WTC11 (cell line): ENCODE results near the gene LZTR1. TPM values are rescaled to one million over a fixed set of nuclear protein-coding genes. Genes with fewer than 3 reads are reported as not detected.

Source experiments
- ATAC-seq: fragments of 200-7000 bp; cut with Tn5 transposase; 2 replicates; pipeline ENCODE4 v1.10.0; 2021; ENCODE audit warnings: mild to moderate bottlenecking, moderate library complexity
- CTCF ChIA-PET: fragments of 300-600 bp; sonication (Branson Sonifier 250); formaldehyde crosslinking; loops from one replicate; lab custom pipeline; 2021; ENCODE audit warnings: antibody characterized with exemption; lab: Charles Lee
- POLR2A ChIA-PET: fragments of 350-600 bp; sonication (Branson Sonifier 250); formaldehyde crosslinking; loops from one replicate; lab custom pipeline; 2021; ENCODE audit warnings: antibody characterized with exemption; lab: Charles Lee
- DNase-seq: peaks from one replicate; pipeline ENCODE4 v3.0.0; 2021; ENCODE audit warnings: low spot score
- H3K27ac Mint-ChIP-seq: 2 replicates; pipeline ENCODE4 v1.8.0; 2021; ENCODE audit warnings: mixed read lengths
- H3K27me3 Mint-ChIP-seq: 2 replicates; pipeline ENCODE4 v1.8.0; 2021; ENCODE audit warnings: low read depth, mild to moderate bottlenecking, moderate library complexity, mixed read lengths
- H3K36me3 Mint-ChIP-seq: 2 replicates; pipeline ENCODE4 v1.8.0; 2021; ENCODE audit warnings: mixed read lengths
- H3K4me1 Mint-ChIP-seq: 2 replicates; pipeline ENCODE4 v1.8.0; 2022; ENCODE audit warnings: mixed read lengths
- H3K4me3 Mint-ChIP-seq: 2 replicates; pipeline ENCODE4 v1.8.0; 2021; ENCODE audit warnings: mild to moderate bottlenecking, moderate library complexity, mixed read lengths
- H3K9me3 Mint-ChIP-seq: 2 replicates; pipeline ENCODE4 v1.8.0; 2021; ENCODE audit warnings: mixed read lengths
- CREM ChIP-seq: sonication (generic); formaldehyde crosslinking; IDR thresholded peaks from 2 replicates; pipeline ENCODE4 v1.8.1; 2022; ENCODE audit warnings: mild to moderate bottlenecking, missing genetic modification reagents, moderate library complexity
- CTCF ChIP-seq: fragments of 200-600 bp; IDR thresholded peaks from 2 replicates; pipeline ENCODE4 v1.8.0; 2022; ENCODE audit warnings: antibody characterized with exemption
- ELF4 ChIP-seq: sonication (generic); formaldehyde crosslinking; IDR thresholded peaks from 2 replicates; pipeline ENCODE4 v1.8.1; 2022; ENCODE audit warnings: low read depth, mild to moderate bottlenecking, moderate library complexity, missing genetic modification reagents
- ERG ChIP-seq: fragments of 250-450 bp; sonication (Bioruptor Pico); IDR thresholded peaks from 2 replicates; pipeline ENCODE4 v1.8.0; 2021; ENCODE audit warnings: mild to moderate bottlenecking
- ETV6 ChIP-seq: sonication (generic); formaldehyde crosslinking; IDR thresholded peaks from 2 replicates; pipeline ENCODE4 v1.8.1; 2022; ENCODE audit warnings: mild to moderate bottlenecking, missing genetic modification reagents
- MYBL2 ChIP-seq: sonication (generic); formaldehyde crosslinking; IDR thresholded peaks from 2 replicates; pipeline ENCODE4 v1.8.1; 2023; ENCODE audit warnings: mild to moderate bottlenecking, moderate library complexity, missing genetic modification reagents
- NFYB ChIP-seq: sonication (generic); formaldehyde crosslinking; conservative IDR thresholded peaks from 2 replicates; pipeline ENCODE4 v1.8.0; 2022; ENCODE audit warnings: low read depth, missing genetic modification reagents
- PRDM15 ChIP-seq: sonication (generic); formaldehyde crosslinking; IDR thresholded peaks from 2 replicates; pipeline ENCODE4 v1.8.0; 2022; ENCODE audit warnings: missing genetic modification reagents
- SMAD3 ChIP-seq: sonication (generic); formaldehyde crosslinking; IDR thresholded peaks from 2 replicates; pipeline ENCODE4 v1.8.0; 2022; ENCODE audit warnings: missing genetic modification reagents, mild to moderate bottlenecking, borderline replicate concordance
- ZNF263 ChIP-seq: sonication (generic); formaldehyde crosslinking; IDR thresholded peaks from 2 replicates; pipeline ENCODE4 v1.8.1; 2022; ENCODE audit warnings: low read depth, mild to moderate bottlenecking, moderate library complexity, missing genetic modification reagents
- total RNA-seq: library from RNA; stranded (reverse); gene quantifications from 3 replicates; pipeline ENCODE4 v1.2.3, GENCODE V29; 2021
- TF ChIP-seq, protein P1 (sequence below): sonication (generic); formaldehyde crosslinking; IDR thresholded peaks from 2 replicates; pipeline ENCODE4 v1.8.1; 2022; ENCODE audit warnings: low read depth, mild to moderate bottlenecking, moderate library complexity, missing genetic modification reagents, borderline replicate concordance
- TF ChIP-seq, protein P2 (sequence below): sonication (generic); formaldehyde crosslinking; IDR thresholded peaks from 2 replicates; pipeline ENCODE4 v1.8.1; 2022; ENCODE audit warnings: low read depth, missing genetic modification reagents, borderline replicate concordance
- TF ChIP-seq, protein P3 (sequence below): sonication (generic); formaldehyde crosslinking; IDR thresholded peaks from 2 replicates; pipeline ENCODE4 v1.8.0; 2022; ENCODE audit warnings: mild to moderate bottlenecking, missing genetic modification reagents
- TF ChIP-seq, protein P4 (sequence below): sonication (generic); formaldehyde crosslinking; IDR thresholded peaks from 2 replicates; pipeline ENCODE4 v1.8.0; 2022; ENCODE audit warnings: mild to moderate bottlenecking, missing genetic modification reagents
- TF ChIP-seq, protein P5 (sequence below): fragments of 250-450 bp; sonication (Bioruptor Pico); IDR thresholded peaks from 2 replicates; pipeline ENCODE4 v1.9.0; 2021; ENCODE audit warnings: mild to moderate bottlenecking
- TF ChIP-seq, protein P6 (sequence below): sonication (generic); formaldehyde crosslinking; IDR thresholded peaks from 2 replicates; pipeline ENCODE4 v1.8.1; 2023; ENCODE audit warnings: mild to moderate bottlenecking, missing genetic modification reagents, moderate library complexity

Gene LZTR1
- total RNA-seq, 1 experiment from 2014 or later = 38.3 TPM

DNA sequence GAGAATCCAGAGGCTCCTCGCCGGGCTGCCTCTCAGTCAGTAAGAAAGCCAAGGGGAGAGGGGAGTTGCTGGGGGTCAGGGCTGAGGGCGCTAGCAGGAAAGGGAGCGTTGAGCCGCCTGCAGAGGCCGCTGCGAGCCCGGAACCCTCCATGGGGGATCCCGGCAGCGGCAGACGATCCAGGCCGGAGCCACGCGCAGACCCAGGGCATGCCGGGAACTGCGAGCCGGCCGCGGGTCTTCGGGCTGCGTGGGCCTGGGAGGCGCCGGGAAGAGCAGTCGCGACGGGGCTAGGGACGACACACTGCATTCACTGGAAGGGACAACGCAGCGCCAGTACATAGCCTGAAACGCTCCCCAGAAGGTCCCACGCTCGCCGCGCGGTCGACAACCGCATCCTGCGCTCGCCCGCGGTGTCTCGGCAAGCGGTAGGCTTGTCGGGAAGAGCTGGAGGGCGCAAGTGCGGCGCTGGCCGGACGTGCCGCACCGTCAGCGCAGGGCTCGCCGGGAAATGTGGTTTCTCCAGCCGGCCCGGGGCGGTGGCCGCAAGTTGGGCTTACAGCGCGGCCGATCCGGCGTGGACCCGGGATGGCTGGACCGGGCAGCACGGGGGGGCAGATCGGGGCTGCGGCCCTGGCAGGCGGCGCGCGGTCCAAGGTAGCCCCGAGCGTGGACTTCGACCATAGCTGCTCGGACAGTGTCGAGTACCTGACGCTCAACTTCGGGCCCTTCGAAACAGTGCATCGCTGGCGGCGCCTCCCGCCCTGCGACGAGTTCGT is at the start of gene LZTR1 (continued):
- TF ChIP-seq CTCF (no peak), ELF4 (CRISPR knock-in tag) (no peak), ZNF263 (CRISPR knock-in tag) (no peak), CREM (CRISPR knock-in tag) (no peak; the same call in 1 of the 2 replicates), ERG (CRISPR knock-in tag) (no peak), MYBL2 (CRISPR knock-in tag) (peak; percentile 61; the same call in 1 of the 2 replicates)
- TF ChIP-seq, protein P1, sequence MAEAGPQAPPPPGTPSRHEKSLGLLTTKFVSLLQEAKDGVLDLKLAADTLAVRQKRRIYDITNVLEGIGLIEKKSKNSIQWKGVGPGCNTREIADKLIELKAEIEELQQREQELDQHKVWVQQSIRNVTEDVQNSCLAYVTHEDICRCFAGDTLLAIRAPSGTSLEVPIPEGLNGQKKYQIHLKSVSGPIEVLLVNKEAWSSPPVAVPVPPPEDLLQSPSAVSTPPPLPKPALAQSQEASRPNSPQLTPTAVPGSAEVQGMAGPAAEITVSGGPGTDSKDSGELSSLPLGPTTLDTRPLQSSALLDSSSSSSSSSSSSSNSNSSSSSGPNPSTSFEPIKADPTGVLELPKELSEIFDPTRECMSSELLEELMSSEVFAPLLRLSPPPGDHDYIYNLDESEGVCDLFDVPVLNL = no peak
- TF ChIP-seq, protein P2, sequence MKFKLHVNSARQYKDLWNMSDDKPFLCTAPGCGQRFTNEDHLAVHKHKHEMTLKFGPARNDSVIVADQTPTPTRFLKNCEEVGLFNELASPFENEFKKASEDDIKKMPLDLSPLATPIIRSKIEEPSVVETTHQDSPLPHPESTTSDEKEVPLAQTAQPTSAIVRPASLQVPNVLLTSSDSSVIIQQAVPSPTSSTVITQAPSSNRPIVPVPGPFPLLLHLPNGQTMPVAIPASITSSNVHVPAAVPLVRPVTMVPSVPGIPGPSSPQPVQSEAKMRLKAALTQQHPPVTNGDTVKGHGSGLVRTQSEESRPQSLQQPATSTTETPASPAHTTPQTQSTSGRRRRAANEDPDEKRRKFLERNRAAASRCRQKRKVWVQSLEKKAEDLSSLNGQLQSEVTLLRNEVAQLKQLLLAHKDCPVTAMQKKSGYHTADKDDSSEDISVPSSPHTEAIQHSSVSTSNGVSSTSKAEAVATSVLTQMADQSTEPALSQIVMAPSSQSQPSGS (CRISPR knock-in tag) = no peak
- TF ChIP-seq, protein P3, sequence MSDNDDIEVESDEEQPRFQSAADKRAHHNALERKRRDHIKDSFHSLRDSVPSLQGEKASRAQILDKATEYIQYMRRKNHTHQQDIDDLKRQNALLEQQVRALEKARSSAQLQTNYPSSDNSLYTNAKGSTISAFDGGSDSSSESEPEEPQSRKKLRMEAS (CRISPR knock-in tag) = peak; percentile 98
- TF ChIP-seq, protein P4, sequence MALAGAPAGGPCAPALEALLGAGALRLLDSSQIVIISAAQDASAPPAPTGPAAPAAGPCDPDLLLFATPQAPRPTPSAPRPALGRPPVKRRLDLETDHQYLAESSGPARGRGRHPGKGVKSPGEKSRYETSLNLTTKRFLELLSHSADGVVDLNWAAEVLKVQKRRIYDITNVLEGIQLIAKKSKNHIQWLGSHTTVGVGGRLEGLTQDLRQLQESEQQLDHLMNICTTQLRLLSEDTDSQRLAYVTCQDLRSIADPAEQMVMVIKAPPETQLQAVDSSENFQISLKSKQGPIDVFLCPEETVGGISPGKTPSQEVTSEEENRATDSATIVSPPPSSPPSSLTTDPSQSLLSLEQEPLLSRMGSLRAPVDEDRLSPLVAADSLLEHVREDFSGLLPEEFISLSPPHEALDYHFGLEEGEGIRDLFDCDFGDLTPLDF = no peak
- TF ChIP-seq, protein P5, sequence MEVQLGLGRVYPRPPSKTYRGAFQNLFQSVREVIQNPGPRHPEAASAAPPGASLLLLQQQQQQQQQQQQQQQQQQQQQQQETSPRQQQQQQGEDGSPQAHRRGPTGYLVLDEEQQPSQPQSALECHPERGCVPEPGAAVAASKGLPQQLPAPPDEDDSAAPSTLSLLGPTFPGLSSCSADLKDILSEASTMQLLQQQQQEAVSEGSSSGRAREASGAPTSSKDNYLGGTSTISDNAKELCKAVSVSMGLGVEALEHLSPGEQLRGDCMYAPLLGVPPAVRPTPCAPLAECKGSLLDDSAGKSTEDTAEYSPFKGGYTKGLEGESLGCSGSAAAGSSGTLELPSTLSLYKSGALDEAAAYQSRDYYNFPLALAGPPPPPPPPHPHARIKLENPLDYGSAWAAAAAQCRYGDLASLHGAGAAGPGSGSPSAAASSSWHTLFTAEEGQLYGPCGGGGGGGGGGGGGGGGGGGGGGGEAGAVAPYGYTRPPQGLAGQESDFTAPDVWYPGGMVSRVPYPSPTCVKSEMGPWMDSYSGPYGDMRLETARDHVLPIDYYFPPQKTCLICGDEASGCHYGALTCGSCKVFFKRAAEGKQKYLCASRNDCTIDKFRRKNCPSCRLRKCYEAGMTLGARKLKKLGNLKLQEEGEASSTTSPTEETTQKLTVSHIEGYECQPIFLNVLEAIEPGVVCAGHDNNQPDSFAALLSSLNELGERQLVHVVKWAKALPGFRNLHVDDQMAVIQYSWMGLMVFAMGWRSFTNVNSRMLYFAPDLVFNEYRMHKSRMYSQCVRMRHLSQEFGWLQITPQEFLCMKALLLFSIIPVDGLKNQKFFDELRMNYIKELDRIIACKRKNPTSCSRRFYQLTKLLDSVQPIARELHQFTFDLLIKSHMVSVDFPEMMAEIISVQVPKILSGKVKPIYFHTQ (CRISPR knock-in tag) = no peak

DNA sequence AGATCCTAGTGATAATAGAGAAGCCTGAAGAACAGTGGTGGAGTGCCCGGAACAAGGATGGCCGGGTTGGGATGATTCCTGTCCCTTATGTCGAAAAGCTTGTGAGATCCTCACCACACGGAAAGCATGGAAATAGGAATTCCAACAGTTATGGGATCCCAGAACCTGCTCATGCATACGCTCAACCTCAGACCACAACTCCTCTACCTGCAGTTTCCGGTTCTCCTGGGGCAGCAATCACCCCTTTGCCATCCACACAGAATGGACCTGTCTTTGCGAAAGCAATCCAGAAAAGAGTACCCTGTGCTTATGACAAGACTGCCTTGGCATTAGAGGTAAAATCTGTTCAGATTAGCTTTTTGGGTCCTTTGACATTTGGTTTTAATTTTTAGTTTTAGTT is 48.2 kb upstream of the LZTR1 start:
- Mint-ChIP-seq H3K36me3 (peaks cover 49% of the 10 kb centered on the region), H3K4me1 (peaks cover 15% of the 10 kb centered on the region), H3K9me3 (peaks cover 4% of the 10 kb centered on the region; the same call in 1 of the 2 replicates), H3K27ac (peak overlapping the region; percentile 41; the same call in 1 of the 2 replicates), H3K4me3 (no peak overlapping the region), H3K27me3 (no peaks in the 10 kb centered on the region)
- no peak for DNase-seq
- no peak for ATAC-seq
- ChIA-PET CTCF (interaction anchor here (0.6 to 1.1 kb wide), 2 partner anchors 22 to 325 kb away, joined by 4 read pairs; no protein-coding TSS in a partner anchor), POLR2A (interaction anchor here (0.6 kb wide), 1 partner anchor 902 kb away, joined by 3 read pairs; no protein-coding TSS in a partner anchor)
- TF ChIP-seq NFYB = no peak
- no peak for TF ChIP-seq SMAD3 (CRISPR knock-in tag)
- TF ChIP-seq ETV6 (CRISPR knock-in tag) = no peak
- TF ChIP-seq, protein P1 = no peak
- TF ChIP-seq PRDM15 (CRISPR knock-in tag) = no peak
- TF ChIP-seq, protein P6, sequence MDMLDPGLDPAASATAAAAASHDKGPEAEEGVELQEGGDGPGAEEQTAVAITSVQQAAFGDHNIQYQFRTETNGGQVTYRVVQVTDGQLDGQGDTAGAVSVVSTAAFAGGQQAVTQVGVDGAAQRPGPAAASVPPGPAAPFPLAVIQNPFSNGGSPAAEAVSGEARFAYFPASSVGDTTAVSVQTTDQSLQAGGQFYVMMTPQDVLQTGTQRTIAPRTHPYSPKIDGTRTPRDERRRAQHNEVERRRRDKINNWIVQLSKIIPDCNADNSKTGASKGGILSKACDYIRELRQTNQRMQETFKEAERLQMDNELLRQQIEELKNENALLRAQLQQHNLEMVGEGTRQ (CRISPR knock-in tag) = no peak
- no peak for TF ChIP-seq ZNF263 (CRISPR knock-in tag)
